Right renal pelvis (tissue), 4 donors: ENCODE data around the gene CACFD1. TPM values are rescaled to one million over a fixed set of nuclear protein-coding genes. Genes with fewer than 3 reads are reported as not detected.

Source experiments
- DNase-seq, 4 donors: peaks; one replicate each; pipeline ENCODE4 v3.0.0-alpha.2; 2013; ENCODE audit warnings: low read depth in 4 of 4, low spot score in 3 of 4, missing footprints in 1 of 4
- polyA plus RNA-seq, 4 donors: library from polyadenylated mRNA; unstranded; fragments of 120-200 nt; gene quantifications; one replicate each; pipeline ENCODE4 v1.2.1, GENCODE V29; 2013; ENCODE audit not compliant: insufficient read length in 4 of 4

Gene CACFD1
- polyA plus RNA-seq, 4 donors, result 25.4 to 40.6 (median 28.5) TPM

DNA sequence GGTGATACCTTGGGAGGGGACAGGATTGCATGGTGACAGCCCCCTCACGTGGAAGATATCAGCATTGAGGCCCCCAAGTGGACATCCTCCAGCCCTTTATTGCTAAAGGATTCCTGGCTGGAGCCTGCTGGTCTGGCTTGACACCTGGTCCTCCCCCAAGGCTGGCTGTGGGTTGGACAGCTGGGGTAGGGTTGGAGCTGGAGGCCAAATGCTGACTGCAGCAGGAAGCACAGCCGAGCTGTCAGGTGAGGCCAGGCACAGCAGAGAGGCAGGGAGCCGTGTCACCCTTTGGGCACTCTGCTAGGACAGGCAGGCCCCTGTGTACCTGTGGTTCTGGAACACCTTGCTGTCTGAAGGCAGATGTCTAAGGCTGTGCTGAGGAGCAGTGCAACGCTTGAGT, 2.2 kb downstream of the CACFD1 start:
- no peak for DNase-seq

DNA sequence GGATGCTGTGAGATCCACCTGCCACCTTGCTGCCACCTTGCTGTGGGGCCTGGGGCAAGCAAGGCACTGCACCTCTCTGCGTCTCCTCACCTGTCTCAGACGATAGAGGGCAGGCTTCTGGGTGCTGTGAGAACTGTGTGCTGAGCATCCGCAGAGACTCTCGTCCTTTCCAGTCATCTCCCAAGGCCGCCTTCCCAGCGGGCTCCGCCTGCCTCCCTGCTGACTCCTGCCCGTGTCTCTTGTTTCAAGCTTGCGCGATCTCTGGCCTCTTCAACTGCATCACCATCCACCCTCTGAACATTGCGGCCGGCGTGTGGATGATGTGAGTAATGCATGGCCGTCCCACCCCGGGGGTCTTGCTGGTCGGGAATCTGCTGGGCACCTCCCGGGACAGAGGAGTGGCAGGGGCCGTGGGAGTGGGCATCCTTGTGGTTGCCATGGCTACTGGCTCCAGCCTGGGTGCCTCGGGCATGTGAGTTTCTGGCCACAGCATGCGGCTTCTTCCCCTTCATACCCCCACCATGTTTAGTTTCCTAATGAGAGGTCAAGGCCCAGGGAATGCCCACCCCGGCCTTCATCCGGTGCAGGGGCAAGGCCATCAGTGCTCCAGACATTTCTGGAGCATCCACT, 3.6 kb downstream of the CACFD1 start:
- DNase-seq, result no peak

DNA sequence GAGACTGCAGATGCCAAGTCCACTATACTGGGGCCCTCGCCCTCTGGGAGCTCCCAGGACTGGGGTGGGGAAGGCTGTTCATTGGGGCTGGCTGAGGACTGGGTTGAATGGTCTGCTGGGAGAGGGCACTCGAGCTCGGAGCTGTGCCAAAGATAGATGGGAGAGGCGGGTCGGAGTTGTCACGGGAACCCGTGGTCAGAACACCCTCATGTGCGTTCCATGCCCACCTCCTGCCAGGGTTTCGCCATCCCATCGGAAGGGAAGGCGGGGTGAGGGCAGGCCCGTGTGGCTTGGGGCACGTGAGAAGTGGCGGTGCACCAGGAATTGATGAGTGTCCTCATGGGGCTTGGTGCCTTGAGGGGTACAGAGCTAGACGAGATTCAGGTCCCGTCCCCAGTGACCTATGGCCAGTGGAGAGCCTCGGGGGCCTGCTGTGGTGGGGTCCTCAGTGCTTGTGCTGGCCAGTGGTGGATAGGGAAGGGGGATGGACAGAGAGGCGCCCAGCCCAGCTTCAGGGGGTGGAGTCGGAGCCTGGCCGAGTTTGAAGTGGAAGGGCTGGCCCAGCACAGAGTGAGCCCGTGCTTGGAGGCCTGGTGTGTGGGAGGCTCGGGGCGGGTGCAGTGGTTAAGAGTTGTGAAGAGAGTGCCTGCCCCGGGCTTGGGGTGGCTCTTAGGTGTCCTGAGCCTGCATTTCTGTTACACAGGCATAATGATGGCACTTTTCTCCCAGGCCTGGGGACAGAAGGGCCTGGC, 4.3 kb downstream of the CACFD1 start:
- DNase-seq, result no peak

DNA sequence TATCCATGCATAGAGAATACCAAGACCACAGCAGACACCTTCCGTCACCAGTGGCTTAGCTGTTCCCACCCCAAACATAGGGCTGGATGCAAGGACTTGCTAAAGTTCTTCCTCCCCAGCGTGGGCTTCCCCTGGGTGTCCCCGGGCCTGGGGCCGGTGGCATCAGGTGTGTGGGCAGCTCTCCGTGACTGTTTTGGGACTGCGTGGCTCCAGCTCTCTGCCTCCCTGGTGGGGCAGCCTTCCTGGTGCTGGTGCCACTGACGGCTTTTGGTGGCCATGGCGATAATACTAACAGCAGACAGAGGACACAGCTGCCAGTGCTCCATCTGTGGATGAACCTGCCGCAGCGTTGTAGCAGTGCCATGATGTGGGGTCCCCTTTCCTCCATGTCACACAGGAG, 4.9 kb downstream of the CACFD1 start:
- DNase-seq, result no peak

DNA sequence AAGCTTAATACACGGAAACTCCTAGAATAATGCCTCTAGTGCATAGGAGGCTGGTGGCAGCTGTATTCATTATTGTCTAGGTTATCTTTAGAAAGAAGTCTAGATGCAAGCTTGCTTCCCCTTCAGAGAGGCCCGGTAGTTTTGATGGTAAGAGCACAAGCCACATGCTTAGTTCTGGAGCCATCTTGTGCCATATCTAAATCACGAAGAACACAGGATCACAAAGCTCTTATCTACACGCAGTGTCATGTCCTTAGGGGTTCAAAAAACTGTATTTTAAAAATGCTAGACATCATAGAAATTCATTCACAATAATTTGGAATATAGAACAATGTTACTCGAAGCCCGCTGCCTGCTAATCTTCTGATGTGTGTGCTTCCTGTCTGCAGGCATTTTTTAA, 6.2 kb downstream of the CACFD1 start:
- no peak for DNase-seq

DNA sequence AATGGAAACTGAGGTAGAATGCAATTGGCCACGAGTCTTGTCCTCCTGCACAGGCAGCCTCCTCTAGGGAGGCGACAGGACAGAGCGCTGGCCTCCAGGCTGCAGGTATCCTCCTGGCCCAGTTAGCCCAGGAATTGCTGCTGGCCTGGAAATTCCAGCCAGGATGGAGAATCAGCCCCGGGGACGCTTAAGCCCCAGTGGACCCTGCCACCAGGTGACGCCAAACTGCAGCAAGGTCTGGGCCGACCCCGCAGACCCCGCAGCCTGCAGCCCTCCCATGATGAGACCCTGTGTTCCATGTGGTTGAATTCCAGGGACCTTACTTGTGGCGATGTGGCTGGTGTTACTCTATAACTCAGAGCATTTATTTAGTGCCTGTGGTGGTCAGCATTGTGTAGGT, 7.3 kb downstream of the CACFD1 start:
- DNase-seq, result no peak

DNA sequence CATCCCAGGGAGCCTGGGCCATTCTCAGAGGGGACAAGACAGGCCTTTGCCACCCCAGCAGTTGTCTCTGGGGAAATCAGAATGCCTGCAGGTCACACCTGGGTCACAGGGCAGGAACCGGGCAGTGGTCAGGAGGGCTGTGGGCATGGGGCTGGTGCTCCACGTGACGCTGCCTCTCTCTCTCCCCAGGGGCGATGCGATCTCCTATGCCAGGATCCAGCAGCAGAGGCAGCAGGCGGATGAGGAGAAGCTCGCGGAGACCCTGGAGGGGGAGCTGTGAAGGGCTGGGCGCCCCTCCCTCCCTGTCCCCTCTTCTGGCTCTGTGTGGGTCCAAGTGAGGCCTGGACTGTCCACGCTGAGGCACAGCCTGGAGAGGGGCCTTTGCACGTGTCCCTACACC, 8.6 kb downstream of the CACFD1 start:
- DNase-seq, result no peak

DNA sequence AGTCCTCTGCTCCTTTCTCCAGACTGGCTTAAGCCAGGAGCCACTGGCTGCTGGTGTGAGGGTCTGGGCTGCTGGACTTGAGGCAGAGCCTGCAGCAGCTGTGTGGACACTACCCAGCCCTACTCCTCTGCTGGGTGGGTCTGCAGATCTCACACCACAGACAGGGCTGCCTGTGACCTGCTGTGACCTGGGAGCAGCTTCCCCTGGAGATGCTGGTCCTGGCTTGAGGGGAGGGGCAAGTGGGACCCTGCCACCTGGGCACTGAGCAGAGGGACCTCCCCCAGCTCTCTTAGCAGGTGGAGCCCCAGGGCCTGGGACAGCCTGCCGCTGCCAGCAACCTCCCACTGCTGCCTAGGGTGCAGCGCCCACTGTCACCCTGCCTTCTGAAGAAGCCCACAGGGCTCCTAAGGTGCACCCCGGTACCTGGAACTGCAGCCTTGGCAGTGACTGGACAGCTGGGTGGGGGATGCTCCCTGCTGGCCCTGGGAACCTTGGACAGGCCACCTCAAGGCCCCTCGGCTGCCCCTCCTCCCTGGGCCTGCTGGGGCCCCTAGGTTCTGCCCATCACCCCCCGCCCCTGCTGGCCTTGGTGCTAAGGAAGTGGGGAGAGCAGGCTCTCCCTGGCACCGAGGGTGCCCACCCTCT, 9.1 kb downstream of the CACFD1 start:
- DNase-seq, result no peak

DNA sequence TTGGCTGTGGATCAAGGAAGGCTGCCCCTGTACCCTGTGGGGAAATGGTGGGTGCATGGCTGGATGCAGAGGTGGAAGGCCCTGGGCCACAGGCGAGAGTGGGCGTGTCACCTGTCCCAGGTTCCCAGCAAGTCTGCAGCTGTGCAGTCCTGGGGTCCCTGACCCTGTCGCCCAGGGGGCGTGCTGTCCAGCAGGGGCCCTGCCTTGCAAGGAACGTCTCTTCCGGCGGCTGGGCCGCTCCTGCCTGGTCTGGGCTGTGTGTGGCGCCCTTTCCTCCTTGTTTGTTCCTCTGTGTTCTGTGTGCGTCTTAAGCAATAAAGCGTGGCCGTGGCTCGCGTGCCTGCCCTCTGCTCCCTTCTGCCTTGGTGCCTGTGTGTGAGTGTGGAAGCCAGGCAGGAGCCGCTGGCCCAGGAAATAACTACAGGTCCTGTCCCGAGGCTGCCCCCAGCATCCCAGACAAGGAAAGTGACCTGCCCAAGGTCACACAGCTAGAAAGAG, 10.7 kb downstream of the CACFD1 start:
- DNase-seq, result no peak

DNA sequence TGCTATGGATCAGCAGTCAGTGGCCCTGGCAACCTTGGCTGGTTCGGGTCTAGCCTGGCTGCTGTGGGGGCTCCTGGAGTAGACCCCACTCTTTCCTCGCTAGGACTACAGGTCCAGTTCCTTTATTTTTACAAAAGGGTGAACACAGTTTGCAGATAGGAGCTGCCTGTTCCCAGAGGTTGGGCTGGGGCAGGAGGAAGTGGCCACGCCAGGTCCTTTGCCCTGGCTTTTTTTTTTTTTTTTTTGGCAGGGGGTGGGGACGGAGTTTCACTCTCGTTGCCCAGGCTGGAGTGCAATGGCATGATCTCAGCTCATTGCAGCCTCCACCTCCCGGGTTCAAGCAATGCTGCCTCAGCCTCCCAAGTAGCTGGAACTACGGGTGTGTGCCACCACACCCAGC, 11.2 kb downstream of the CACFD1 start:
- no peak for DNase-seq

DNA sequence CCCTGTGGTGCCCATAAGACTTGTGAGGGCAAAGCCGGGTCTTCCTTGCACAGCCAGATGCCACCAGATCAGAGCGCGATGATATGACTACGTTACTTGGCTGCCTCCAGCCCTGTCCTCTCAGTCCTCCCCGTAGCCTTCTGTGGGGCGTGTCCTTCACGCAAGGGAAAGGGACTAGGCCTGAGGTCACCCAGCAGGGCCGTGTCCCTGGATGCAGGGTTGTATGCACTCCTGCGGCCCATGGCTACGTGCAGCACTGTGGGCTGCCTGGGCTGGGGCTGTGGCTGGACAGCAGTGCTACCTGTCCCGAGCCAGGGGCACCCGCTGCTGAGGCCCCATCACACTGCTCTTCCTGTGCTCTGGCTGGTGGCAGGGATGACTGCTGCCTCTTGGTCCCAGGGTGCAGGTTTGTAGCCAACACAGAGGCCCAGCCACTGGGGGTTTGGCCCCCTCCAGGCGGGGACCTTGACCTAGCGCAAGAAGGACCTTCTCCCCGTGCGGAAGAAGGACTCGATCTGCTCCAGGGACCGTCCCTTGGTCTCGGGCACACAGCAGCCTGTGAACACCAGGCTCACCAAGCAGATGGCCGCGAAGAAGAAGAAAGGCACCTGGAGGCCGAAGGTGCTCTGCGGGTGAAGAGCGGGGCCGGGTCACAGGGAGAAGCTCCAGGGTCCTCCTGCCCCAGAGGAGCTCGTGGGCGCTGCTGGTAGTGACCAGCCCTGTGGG, 11.9 kb downstream of the CACFD1 start:
- no peak for DNase-seq

DNA sequence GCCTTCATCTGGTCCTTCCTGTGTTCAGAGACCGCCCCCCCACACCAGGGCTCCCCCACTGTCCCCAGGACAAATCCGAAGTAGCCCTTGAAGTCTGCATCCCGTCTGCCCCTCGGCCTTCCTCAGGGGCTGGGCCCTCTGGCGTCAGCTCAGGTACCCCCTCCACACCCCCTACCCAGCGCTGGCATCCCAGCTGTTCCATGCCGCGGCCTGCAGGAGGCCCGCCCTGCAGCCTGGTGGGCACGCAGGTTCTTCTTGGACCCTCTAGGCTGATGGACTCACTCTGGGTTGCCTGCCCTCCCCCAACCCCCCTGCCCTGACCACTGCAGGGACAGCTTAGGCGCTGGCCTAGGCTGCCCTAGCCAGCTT, 12.5 kb downstream of the CACFD1 start:
- no peak for DNase-seq

DNA sequence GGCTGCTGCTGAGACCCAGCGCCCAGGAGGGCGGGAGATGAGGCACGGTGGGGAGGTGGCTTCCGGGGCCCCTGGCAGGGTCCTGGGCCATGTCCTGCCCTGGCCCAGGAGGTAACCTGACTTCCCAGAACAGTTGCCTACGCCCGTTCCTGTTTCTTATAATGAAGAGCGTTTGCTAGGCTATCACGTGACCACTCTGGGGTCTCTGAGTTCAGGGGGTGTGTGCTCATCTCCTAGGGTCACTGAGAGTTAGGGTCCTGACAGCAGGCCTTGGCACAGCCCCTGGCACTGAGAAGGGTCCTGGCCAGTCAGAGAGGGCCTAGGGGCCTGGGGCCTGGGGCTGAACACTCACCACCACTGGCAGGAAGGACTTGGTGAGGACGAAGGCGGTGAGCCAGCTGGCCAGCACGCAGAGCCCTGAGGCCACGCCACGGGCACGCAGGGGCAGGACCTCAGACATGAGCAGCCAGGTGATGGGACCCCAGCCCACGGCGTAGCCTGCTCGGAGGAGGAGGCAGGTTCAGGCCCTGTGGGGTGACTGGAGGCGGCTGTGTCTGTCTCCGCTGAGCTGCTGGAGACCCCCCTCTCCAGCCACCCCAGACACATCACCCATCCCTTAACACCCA, 13.1 kb downstream of the CACFD1 start:
- DNase-seq, result no peak

DNA sequence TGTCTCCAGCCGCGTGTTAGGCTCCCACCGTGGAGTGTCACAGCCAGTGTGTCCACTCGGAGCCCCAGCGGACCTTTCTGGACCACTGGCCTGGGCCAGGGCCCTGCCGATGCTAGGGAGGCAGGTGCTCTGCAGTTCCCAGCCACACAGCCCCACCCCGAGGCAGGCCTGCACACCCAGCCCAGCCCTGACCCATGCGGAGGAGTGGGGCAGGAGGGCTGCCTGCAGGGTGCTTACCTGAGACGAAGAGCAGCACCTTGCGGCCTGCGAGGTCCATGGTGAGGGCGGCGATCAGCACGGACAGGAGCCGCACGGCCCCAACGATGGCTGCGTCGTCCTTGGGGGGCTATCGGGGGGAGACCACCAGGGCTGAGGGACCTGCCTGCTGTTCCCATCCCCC, 14.0 kb downstream of the CACFD1 start:
- DNase-seq, result no peak

DNA sequence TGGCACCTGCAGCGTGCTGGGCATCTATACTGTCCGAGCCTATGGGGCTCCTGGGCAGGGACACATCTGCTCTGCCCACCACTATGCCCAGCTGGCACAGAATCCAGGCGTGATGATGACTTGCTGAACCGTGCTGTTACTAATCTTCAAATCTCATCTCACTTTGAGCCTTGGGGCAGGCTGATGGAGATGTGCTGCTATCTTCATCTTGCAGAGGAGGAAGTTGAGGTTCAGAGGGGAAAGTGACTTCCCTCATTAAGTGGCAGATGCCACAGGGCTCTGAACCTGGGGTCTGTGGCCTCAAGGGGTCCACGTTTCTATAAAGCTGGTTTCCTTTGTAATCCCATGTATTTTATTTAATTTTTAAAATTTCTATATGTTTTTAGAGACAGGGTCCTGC, 14.4 kb downstream of the CACFD1 start:
- no peak for DNase-seq

DNA sequence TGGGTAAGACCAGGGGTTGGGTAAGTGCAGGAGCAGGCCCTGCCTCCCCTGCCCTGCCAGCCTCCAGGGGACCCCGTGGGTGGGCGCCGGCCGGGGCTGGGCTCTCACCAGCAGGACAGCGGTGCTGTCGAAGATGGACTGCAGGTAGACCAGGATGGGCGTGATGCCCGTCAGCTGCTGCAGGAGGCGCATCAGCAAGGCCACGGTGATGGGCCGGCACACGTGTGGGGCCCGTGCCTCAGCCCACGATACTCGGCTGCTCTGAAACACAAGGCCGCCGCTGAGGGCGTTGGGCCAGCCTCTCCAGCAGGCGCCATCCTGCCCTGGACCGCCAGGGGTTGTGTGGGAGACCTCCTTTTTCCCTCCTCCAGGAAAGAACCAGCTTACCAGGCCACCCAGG, 15.1 kb downstream of the CACFD1 start:
- no peak for DNase-seq

DNA sequence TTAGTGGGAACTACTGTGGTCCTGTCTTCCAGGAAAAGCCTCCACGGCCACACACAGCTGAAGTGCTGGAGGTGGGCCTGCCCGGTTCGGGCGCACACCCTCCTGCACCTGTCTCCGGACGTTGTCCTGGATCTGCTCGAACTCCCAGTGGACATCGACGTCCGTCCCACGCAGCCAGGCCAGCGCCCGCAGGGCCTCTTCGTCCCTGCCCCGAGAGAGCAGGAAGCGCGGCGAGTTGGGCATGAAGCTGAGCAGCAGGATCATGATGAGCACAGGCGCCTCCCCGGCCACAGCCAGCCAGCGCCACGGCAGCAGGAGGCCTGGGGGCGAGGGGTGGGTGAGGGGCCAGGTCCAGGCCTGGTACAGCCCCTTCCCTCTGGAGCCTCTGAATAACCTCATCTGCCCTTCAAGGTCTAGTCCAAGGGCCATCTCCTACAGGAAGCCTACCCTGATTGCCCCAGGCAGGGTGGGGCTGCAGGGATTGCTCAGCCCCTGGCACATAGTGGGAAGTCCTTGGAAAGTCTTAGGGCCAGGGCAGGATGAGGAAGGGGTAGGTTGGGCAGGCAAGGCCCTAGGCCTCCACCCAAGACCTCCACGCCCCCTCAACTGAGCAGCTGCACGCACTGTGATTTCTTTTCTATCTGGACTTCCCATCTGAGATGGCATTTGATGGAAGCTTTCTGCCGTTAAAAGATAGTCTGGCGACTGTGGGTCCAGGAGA, 15.7 kb downstream of the CACFD1 start:
- DNase-seq, result no peak

DNA sequence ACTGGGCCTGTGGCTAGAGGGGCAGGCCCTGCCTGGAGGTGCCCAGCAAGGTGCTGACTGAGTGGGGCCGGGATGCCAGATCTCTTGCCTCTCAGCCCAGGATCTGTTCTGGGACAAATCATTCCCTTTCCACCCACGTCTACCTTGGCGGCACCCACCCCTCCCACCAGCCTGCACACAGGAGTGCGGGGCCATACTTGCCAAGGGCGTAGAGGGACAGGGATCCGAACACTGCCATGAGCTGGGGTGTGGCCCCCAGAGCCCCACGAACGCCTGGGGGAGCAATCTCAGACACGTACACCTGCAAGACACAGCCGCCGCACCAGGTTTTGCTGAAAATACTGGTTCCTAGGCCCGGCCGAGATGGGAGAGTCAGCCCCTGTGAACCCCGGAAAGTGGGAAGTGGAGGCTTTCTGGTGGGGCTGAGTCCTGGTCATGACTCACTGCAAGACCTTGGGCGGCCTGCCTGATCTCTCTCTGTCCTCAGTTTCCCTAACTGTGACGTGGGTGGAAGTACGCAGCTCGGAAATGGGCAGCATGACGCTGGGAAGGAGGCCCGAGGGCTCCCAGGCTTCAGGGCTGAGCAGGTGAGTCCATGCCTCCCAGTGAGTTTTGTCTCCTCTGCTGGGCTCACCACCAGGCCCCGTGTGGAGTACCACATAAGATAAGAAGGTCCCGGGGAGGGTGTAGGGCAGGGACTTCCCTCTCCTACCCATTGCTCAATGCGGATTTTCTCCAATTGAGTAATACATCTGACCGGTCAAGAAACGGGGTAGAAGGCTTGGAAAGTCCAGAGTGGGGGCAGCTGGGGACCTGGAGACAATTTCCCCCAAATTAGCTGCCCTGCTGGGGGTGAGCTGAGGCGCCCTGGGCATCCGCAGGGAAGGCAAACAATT, 16.5 kb downstream of the CACFD1 start:
- DNase-seq, result no peak

DNA sequence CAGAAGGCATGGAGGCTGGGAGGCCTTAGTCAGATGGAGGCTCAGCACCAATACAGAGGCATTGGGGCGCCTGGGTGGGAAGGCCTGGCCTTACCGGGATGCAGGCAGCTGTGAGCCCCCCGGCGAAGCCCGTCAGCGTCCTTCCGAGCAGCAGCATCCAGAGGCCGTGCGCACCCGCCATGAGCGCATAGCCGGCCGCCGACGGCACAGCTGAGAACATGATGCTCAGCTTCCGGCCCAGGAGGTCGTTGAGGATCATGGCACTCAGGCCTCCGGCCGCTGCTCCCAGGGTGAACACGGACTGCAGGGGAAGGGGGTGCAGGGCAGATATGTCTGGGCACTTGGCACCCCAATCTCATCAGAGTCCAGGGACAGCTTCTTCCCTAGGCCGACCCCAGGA, 17.2 kb downstream of the CACFD1 start:
- DNase-seq, result no peak
